Ectodermal cell (in vitro differentiated cells): ENCODE data around the gene ART4. TPM values are rescaled to one million over a fixed set of nuclear protein-coding genes. Genes with fewer than 3 reads are reported as not detected.
A peak's percentile ranks its signal among the peaks of the same experiment; 100 is the strongest.

Experiments used
- H3K27ac ChIP-seq: 2 replicates; pipeline ENCODE4 v1.7.0; 2013; ENCODE audit warnings: mild to moderate bottlenecking, low read depth, low read length; ENCODE audit not compliant: insufficient read depth, poor library complexity, severe bottlenecking
- H3K27me3 ChIP-seq: 2 replicates; pipeline ENCODE4 v1.7.0; 2013; ENCODE audit warnings: mild to moderate bottlenecking, low read length; ENCODE audit not compliant: insufficient read depth, control insufficient read depth, poor library complexity, severe bottlenecking
- H3K36me3 ChIP-seq: one replicate; pipeline ENCODE4 v1.7.0; 2013; ENCODE audit warnings: low read length; ENCODE audit not compliant: control insufficient read depth, insufficient read depth
- H3K4me1 ChIP-seq: one replicate; pipeline ENCODE4 v1.7.0; 2013; ENCODE audit warnings: low read length; ENCODE audit not compliant: control insufficient read depth, insufficient read depth
- H3K4me3 ChIP-seq: 2 replicates; pipeline ENCODE4 v1.7.0; 2013; ENCODE audit warnings: low read depth, low read length, control low read depth; ENCODE audit not compliant: insufficient read depth
- H3K9me3 ChIP-seq: 2 replicates; pipeline ENCODE4 v1.7.0; 2013; ENCODE audit warnings: mild to moderate bottlenecking, low read length, moderate library complexity; ENCODE audit not compliant: control insufficient read depth
- WGBS, 2 experiments: methylation state at CpG; one replicate each; pipeline ENCODE4 v1.1.7; 2013; ENCODE audit warnings: missing lambda C conversion rate in 2 of 2; 5-methylcytosine and 5-hydroxymethylcytosine counted together
- polyA plus RNA-seq, 4 experiments: library from polyadenylated mRNA; stranded (reverse); fragments of 50-300 nt; gene quantifications; one replicate each; pipeline ENCODE4 v1.2.3, GENCODE V29; 2013

Gene ART4
- 0.07 TPM for polyA plus RNA-seq (2013, experiment 1 of 4)
- 0.16 TPM for polyA plus RNA-seq (2013, experiment 2 of 4)
- polyA plus RNA-seq (2013, experiment 3 of 4): 0.43 TPM
- polyA plus RNA-seq (2013, experiment 4 of 4): 0.08 TPM

- WGBS, 2 experiments: 89 to 92% methylated on average over 10 of the region's 10 CpGs
- H3K4me1 ChIP-seq: no peaks in the 10 kb centered on the region
Measured at GRCh38 chr12:14843425-14843887, at the start of gene ART4. Gene ART4 (minus strand): TSS chr12:14843526. CDS start chr12:14843113, 413 bp downstream.

GRCh38 chr12:14892726-14893505, 49.6 kb upstream of the ART4 start:
- H3K4me1 ChIP-seq: peaks cover 4% of the 10 kb centered on the region
- no peaks in the 10 kb centered on the region for H3K9me3 ChIP-seq
- WGBS, 2 experiments: 85 to 88% methylated on average over 7 of the region's 7 CpGs
- H3K36me3 ChIP-seq: no peaks in the 10 kb centered on the region
- peak overlapping the region; percentile 3 for H3K27ac ChIP-seq
- H3K4me3 ChIP-seq: no peak overlapping the region
- H3K27me3 ChIP-seq: no peaks in the 10 kb centered on the region

More at GRCh38 chr12:14843425-14843887, at the start of gene ART4:
- Histone ChIP-seq H3K9me3 (no peaks in the 10 kb centered on the region), H3K27me3 (no peaks in the 10 kb centered on the region), H3K4me3 (no peak within 1 kb of the TSS), H3K36me3 (no peaks in the 10 kb centered on the region), H3K27ac (no peak within 1 kb of the TSS)

- peaks cover 4% of the 10 kb centered on the region for H3K4me1 ChIP-seq
- H3K27me3 ChIP-seq: no peaks in the 10 kb centered on the region
- no peak overlapping the region for H3K4me3 ChIP-seq
- no peak overlapping the region for H3K27ac ChIP-seq
- H3K9me3 ChIP-seq: no peaks in the 10 kb centered on the region
- no peaks in the 10 kb centered on the region for H3K36me3 ChIP-seq
- WGBS, 2 experiments: 93 to 94% methylated on average over 5 of the region's 5 CpGs
Measured at GRCh38 chr12:14890701-14891100, 47.4 kb upstream of the ART4 start.

GRCh38 chr12:14886271-14886670, 42.9 kb upstream of the ART4 start:
- H3K9me3 ChIP-seq: no peaks in the 10 kb centered on the region
- H3K27ac ChIP-seq: no peak overlapping the region
- H3K36me3 ChIP-seq: no peaks in the 10 kb centered on the region
- WGBS, 2 experiments: 93 to 96% methylated on average over 6 of the region's 6 CpGs
- H3K4me1 ChIP-seq: peaks cover 4% of the 10 kb centered on the region
- no peaks in the 10 kb centered on the region for H3K27me3 ChIP-seq
- H3K4me3 ChIP-seq: no peak overlapping the region

- Histone ChIP-seq H3K36me3 (no peaks in the 10 kb centered on the region), H3K9me3 (no peaks in the 10 kb centered on the region), H3K27me3 (no peaks in the 10 kb centered on the region), H3K27ac (no peak within 1 kb of the TSS), H3K4me1 (peaks cover 4% of the 10 kb centered on the region), H3K4me3 (no peak within 1 kb of the TSS)
- 93 to 95% methylated on average over 6 of the region's 6 CpGs for WGBS, 2 experiments
Measured at GRCh38 chr12:14885718-14886221, 42.4 kb upstream of the ART4 start, which contains the start of gene MGP. Gene MGP (minus strand): TSS chr12:14885854. CDS start chr12:14885791, 63 bp downstream.

- Histone ChIP-seq H3K9me3 (no peaks in the 10 kb centered on the region), H3K27me3 (no peaks in the 10 kb centered on the region), H3K4me3 (no peak overlapping the region), H3K27ac (no peak overlapping the region), H3K36me3 (no peaks in the 10 kb centered on the region), H3K4me1 (no peaks in the 10 kb centered on the region)
- 95 to 96% methylated on average over 5 of the region's 5 CpGs for WGBS, 2 experiments
Measured at GRCh38 chr12:14884458-14884878, 41.1 kb upstream of the ART4 start.

GRCh38 chr12:14883686-14884085, 40.4 kb upstream of the ART4 start:
- H3K4me3 ChIP-seq: no peak overlapping the region
- H3K27me3 ChIP-seq: no peaks in the 10 kb centered on the region
- H3K9me3 ChIP-seq: no peaks in the 10 kb centered on the region
- no peaks in the 10 kb centered on the region for H3K4me1 ChIP-seq
- 91 to 93% methylated on average over 10 of the region's 10 CpGs for WGBS, 2 experiments
- no peaks in the 10 kb centered on the region for H3K36me3 ChIP-seq
- no peak overlapping the region for H3K27ac ChIP-seq

GRCh38 chr12:14880890-14881453, 37.6 kb upstream of the ART4 start:
- no peaks in the 10 kb centered on the region for H3K4me1 ChIP-seq

GRCh38 chr12:14879222-14879933, 36.1 kb upstream of the ART4 start:
- no peak overlapping the region for H3K27ac ChIP-seq
- 93 to 95% methylated on average over 8 of the region's 8 CpGs for WGBS, 2 experiments

More at GRCh38 chr12:14880890-14881453, 37.6 kb upstream of the ART4 start:
- no peaks in the 10 kb centered on the region for H3K36me3 ChIP-seq
- no peak overlapping the region for H3K27ac ChIP-seq
- H3K9me3 ChIP-seq: no peaks in the 10 kb centered on the region
- no peak overlapping the region for H3K4me3 ChIP-seq
- WGBS, 2 experiments: 95 to 100% methylated on average over 1 to 4 of the region's 6 CpGs
- no peaks in the 10 kb centered on the region for H3K27me3 ChIP-seq

More at GRCh38 chr12:14879222-14879933, 36.1 kb upstream of the ART4 start:
- H3K27me3 ChIP-seq: no peaks in the 10 kb centered on the region
- H3K4me3 ChIP-seq: no peak overlapping the region
- no peaks in the 10 kb centered on the region for H3K9me3 ChIP-seq
- H3K4me1 ChIP-seq: no peaks in the 10 kb centered on the region
- H3K36me3 ChIP-seq: no peaks in the 10 kb centered on the region
